Activated CD8-positive, alpha-beta memory T cell treated with anti-CD3 and anti-CD28 coated beads for 24 hours (primary cell): ENCODE results near the gene CTIF.
"Not testable (repeated sequence)": the region's sequence is repeated elsewhere in the genome, so short reads cannot be mapped to it uniquely, and the experiment has no call there.

Source experiments
- DNase-seq: peaks from one replicate; pipeline ENCODE4 v3.0.0-alpha.2; 2020

The CTIF gene

GRCh38 chr18:48715711-48716361, 177.0 kb downstream of the CTIF start:
- no peak for DNase-seq

GRCh38 chr18:48717227-48717626, 178.4 kb downstream of the CTIF start:
- DNase-seq: not testable (repeated sequence)

GRCh38 chr18:48718251-48718959, 179.6 kb downstream of the CTIF start:
- no peak for DNase-seq

DNA sequence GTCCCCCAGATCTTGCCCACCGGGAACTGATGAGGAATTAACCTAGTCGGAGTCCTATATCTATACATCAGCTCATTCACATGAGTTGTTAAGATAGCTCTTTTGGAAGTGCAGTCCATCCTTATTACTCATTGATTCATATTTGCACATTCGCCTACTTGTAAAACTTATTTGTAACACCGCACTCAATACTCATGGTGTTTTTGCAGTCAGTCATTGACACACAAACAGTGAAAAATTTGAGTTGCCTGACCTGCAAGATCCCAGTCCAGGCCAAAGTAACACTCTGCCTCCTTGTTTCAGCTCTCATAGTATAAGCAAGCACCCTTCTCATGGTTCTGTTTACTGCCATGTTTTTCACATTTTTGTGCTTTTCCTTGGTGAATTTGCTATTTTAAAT, 180.6 kb downstream of the CTIF start:
- no peak for DNase-seq

DNA sequence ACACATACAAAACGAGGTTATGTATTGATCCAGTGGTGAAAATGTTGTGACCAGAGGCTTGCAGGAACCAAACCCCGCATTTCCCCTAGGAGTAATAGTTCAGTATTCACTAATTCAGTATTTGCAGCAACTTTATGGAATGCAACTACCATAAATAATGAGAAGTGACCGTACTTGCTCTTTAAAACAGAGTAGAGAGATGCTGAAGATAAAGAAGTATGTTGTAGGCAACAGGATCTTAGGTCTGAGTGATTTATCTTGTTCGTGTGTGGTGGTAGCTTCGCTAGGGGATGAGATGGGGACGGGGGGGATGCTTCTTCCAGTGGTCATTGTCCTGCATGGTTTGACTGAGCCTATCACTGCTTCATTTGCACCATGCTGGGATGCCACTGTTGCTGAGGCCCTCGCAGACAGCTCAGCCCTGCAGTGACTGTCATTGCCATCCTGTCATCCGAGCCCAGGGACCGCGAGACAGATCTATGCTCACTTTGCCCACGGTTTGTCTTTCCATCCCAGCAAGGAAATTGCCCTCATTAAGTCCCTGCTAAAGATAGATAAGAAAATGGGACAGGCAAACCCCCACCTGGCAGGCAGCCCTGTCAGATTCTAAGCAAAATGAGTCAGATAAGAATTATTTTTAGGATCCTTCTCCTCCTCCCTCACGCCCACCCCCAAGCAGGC, 181.3 kb downstream of the CTIF start:
- no peak for DNase-seq

- DNase-seq: no peak
These were observed 181.8 kb downstream of the CTIF start for GRCh38 chr18:48720655-48721025.

GRCh38 chr18:48721312-48721711, 182.5 kb downstream of the CTIF start:
- no peak for DNase-seq

GRCh38 chr18:48723016-48723415, 184.2 kb downstream of the CTIF start:
- no peak for DNase-seq

- no peak for DNase-seq
These were observed 185.0 kb downstream of the CTIF start for GRCh38 chr18:48723837-48724236.

GRCh38 chr18:48724442-48724841, 185.6 kb downstream of the CTIF start:
- DNase-seq: no peak

GRCh38 chr18:48724939-48725338, 186.1 kb downstream of the CTIF start:
- no peak for DNase-seq

- no peak for DNase-seq
These were observed 186.7 kb downstream of the CTIF start for GRCh38 chr18:48725562-48725961.

- no peak for DNase-seq
These were observed 188.8 kb downstream of the CTIF start for GRCh38 chr18:48727681-48728080.

DNA sequence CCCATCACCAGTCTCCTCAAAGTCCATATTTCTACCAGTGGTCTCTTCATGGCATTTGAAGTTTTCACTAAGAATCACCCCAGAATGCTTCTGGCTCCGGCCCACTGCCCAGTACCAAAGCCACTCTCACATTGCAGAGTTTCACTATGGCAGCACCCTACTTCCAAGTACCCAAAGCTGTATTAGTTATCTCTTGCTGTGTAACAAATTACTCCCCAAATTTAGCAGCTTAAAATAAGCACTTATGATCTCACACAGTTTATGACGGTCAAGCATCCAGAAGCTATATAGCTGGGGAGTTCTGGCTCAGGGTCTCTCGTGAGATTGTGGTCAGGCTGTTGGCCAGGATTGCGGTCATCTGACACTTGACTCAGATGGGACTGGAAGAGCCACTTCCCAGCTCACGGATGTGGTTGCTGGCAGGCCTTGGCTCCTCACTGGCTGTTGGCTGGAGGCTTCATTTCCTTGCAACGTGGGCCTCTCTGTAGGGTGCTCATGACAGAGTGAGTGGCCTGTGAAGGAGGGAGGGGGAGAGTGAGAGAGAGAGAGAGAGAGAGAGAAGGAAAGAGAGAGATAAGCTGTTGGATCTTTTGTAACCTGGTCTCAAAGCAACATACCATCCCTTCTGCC, 189.5 kb downstream of the CTIF start:
- DNase-seq: no peak

DNA sequence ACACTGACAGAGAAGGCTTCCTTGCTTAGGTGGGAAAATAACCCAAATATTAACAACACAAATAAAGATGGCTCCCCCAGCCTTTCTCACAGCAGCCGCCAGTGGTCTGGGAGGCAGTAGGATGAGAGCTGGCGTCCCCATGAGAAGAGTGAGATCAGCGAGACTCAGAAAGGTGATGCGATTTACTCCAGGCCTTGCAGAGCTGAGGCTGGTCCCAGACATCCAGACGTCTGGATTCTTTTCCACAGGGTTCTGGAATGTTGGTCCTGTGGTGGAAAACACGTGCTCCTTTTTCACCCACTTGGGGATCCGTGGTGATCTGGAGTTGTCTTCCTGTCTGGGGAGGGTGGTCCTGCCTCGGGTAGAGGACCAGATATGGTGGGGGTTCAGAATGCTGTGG, 190.6 kb downstream of the CTIF start:
- no peak for DNase-seq

DNA sequence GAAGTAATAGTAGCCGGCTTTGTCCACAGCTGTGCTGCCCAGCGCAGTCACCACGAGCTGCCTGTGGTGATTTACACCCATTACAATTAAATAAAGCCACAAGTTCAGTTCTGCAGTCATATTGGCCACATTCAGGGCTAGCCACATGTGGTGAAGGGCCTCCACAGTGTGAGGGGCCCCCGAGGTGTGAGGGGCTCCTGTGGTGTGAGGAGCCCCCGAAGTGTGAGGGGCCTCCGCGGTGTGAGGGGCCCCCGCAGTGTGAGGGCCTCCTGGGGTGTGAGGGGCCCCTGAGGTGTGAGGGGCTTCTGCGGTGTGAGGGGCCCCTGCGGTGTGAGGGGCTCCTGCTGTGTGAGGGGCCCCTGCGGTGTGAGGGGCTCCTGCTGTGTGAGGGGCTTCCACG, 191.2 kb downstream of the CTIF start:
- DNase-seq: no peak

DNA sequence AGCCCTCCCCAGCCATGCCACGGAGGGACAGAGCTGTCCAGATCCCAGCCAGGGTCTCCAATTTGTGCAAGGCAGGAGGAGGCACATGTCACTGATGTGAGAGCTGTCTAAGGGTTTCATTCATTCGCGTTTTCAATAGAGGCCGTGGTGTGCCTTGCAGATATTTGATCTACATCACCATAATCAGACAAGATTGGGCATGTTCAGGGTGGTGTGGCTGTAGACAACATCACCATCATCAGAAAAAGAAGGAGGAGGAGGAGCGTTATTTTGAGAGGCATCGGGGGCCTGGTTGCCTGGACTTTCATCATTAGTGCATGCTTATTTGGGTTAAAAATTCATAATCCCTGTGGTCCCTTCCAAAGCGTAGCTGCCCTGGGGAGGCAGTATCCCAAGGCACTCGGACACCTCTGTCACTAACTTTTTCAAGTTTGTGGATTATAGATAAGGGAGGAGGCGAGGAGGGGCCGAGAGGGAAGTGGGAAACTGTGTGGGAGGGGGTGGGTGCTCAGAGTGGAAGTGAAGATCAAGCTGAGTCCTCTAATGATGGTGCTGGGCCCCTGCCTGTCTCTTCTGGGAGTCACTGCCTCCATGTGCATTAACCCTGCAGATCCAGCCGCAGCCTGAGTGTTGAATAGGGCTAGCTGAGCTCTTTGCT, 194.1 kb downstream of the CTIF start:
- DNase-seq: no peak

DNA sequence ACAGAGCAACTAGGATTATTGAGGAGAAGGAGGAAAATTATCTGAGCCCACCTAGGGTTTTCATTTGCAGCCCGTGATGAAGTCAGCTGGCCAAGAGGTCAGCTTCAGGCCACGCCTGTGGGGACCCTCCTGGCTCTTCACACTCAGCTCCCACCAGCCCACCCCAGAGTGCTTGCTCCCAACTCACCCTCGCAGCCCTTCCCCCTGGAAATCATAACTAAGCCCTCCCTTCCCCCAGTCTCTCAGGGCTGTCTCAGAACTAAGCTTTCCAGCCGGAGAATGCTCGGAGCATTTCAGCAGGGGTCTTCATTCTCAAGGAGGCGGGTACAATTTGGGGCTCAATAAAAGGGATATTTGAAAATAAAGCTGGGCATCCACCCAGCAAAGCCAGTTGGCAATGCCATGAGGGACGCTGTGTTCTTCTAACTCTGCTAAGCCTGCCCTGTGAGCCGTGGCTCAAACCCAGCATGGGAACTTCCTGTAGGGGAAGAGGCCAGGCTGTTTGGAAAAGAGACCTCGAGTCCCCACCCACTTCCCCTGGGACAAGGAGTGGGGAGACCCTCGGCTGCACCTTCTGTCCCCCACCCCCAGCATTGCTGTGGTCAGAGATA, 194.9 kb downstream of the CTIF start:
- DNase-seq: no peak

DNA sequence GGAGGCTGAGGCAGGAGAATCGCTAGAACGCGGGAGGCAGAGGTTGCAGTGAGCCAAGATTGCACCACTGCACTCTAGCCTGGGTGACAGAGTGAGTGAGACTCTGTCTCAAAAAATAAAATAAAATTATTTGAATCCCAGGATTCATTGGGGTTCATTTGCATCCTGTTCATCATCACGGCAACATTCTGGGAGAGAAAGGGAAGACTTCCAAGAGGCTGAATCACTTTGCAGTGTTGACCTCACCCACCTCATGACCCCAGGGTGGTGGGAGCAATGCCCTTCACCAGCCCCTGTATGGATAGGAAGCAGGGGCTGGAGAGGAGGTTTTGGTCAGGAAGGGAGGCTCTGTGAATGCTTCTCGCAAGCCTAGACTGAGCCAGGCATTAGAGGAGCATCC, 195.6 kb downstream of the CTIF start:
- no peak for DNase-seq

DNA sequence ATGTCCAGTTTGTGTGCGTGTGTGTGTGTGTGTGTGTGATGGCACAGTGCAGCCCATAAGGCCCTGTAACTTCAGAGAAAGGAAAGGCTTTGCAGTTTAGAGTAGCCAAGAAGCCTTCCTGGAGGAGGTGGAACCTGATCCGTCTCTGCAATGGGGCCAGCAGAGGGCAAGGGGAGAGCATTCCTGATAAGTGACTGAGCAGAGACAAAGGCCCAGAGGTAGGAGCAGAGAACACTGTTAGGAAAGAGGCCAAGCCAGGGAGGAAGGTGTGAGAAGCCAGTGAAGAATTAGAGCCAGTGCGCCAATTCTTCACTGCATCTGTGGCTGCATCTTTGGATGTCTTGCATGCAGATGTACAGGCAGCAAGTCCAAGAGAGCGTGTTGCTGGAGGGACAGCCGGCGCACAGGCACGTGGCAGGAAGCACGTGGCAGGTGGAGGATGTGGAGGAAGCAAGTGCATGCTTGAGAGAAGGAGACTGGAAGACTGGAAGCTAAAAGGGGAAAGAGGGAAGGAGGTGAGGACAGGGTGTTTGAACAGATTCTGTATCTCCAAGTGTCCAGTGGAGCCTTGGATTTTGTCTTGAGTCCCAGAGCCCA, 196.3 kb downstream of the CTIF start:
- DNase-seq: no peak

GRCh38 chr18:48735681-48736255, 196.9 kb downstream of the CTIF start:
- no peak for DNase-seq
